HL-60/S4 (cell line): ENCODE data around the gene SMIM41.
"Not testable (repeated sequence)": the region's sequence is repeated elsewhere in the genome, so short reads cannot be mapped to it uniquely, and the experiment has no call there.

ENCODE experiments used
- in situ Hi-C: fragments of 300-500 bp; cut with MboI; formaldehyde crosslinking; loops from 2 replicates; pipeline ENCODE4 v1.14.3; 2022; ENCODE audit warnings: low sequenced_read_pairs

The SMIM41 gene

DNA sequence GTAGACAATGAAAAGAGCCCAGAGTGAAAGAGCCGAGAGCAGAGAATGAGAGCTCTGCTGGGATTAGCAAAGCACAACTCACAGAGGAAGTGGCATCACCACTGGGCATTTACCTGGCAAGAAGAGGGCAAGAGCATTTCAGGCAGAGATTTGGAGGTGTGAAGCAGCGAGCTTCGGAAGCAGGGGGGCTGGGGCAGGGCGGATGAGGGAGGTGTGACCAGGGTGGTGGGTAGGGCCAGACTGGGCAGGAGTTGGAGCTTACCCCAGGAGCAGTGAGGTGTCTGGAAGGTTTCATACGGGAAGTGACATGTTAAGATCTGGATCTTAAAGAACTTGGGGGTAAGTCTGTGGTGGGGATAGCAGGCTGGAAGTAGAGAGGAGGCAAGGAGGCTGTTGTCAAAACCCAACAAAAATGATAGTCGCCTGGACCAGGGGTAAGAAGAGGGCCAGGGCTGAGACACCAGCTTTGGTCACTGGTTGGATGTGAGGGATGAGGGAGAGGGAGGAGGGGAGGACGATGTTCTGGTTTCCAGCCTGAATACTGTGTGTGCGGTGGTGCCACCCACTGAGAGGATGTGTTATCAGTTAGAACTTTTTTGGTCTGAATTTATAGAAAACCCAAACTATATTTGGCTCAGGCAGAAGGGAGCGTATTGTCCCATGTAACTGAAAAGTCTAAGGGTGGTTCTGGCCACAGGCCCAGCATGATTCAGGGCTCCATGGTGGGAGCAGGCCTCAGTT lies 5.2 kb downstream of the SMIM41 start:
- in situ Hi-C loops, result loop anchor here (5.0 kb wide), 1 partner anchor 57 kb away; no protein-coding TSS in a partner anchor

DNA sequence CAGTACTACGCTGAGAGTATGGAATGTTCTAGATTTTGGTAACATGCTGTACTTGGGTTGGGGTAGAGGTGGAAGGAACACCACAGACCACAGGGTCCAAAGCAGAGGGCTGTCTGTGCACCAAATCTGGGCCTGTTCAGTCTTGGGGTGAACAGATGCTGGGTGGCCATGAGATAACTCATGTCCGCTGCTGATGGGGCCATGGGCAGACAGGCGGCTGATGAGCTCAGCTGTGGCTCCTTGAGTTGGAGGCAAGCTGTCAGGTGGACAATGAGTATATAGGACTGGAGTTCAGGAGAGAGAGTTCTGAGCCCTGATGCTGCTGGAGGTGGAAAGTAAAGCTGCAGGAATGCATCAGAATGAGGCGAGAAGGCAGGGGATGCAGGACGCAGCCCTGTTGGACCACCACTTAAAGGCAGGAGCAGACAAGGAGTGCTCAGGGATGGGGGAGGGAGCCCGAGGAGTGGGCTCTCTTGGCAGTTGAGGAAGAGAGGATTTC lies 6.2 kb downstream of the SMIM41 start:
- in situ Hi-C loops, result no loop called here

DNA sequence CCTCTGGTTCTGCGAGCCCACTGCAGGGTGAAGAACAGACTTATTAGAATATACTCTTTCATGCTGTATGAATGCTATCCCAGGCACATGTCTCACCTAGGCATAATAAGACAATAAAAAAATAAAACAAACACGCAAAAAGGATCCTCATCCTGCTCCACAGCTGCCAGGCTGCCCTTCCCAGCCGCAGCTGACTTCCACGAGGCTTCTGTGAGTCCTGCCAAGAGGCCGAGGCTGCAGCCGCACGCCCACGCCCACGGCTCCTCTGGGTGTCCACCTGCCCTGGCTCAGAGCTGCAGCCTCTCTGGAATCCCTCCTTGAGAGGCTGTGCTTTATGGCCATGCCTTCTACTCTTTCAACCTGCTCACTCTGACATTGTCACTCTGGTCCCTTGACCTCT lies 6.9 kb downstream of the SMIM41 start:
- in situ Hi-C loops, result no loop called here

DNA sequence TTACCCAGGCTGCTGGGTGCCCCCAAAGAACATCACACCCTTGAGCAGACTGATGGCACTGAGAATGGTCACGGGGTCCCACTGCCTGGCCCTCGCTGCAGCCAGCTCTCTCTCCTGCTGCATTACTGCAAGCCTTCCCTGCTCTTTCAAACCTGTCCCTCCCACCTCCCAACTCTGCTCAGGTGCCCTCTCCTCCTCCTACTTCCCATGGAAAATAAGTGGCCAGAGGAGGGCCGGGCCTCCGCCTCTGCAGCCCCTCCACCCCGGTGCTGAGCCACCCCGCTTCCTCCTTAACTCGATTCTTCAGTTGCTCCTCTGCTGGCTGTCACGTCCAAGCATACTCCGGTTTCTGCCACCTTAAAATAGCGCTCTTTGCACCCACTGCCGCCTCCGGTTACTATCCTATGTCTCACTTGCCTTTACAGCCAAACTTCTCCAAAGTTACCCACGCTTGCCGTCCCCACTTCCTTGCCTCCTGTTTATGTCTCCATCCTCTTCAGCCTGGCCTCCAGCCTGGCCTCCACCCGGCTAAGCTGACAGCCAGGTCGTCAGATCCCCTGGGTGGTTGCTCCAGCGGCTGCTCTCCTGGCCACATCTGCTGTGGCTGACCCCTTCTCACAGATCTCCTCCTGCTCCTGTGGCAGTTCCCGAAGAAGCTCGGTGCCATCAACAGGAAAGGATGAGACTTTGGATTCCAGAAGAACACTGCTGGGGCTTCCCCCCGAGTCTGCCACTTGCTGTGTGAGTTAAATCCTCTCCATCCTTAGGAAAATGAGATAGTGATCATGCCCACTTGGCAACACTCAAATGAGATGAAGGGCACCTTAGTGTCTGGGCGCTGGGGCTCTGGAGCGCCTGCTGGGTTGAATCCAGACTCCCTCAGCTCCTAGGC lies 7.7 kb downstream of the SMIM41 start:
- in situ Hi-C loops, result no loop called here

DNA sequence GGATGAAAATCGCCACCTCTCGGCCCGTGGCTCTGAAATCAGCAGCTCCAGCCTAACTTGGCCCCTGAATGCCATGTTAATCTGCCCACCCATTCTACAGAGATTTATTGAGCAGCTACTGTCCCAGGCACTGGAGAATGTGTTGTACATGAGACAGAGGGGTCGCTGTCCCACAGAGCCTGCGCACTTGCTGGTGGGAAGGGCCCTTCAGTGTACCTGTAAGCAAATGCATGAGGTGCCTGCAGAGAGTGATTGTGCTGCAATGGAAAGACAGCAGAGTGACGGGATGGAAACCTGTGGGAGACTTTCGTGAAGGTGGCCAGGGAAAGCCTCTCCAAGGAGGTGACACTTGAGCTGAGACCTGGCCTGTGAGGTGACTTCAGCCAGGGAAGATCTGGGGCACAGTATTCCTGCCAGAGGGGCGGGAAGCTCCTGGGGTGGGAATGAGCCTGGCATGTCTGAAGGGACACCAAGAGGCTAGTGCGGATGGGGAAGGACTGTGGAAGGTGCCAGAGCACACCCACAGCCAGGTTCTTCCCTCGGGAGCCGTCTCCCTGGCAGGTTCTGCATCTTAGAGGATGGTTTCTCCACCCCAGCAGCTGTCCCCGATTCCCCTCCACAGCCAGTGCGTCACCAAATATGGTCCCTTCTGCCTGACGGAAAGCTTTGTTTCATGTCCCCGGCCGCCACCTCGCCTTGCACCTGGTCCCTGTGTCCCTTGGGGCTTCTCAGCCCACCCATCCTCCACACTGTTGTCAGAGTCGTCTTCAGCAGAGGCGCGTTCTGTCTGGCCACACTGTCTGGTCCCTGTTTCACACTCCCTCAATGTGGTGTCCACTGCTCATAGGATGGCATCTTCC lies 8.7 kb downstream of the SMIM41 start:
- in situ Hi-C loops, result no loop called here

DNA sequence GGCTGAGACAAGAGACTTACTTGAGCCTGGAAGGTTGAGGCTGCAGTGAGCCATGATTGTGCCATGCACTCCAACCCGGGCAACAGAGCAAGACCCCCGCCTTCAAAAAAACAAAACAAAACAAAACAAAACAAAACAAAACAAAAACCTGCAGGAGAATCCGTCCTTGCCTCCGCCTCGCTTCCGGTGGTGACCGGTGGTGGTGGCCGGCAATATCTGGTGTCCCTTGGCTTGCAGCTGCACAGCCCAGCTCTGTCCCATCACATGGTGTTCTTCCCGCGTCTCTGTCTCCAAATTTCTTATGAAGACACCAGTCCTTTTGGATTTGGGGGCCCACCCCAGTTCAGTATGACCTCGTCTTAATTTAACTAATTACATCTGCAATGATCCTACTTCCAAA lies 10.0 kb downstream of the SMIM41 start:
- in situ Hi-C loops, result no loop called here

DNA sequence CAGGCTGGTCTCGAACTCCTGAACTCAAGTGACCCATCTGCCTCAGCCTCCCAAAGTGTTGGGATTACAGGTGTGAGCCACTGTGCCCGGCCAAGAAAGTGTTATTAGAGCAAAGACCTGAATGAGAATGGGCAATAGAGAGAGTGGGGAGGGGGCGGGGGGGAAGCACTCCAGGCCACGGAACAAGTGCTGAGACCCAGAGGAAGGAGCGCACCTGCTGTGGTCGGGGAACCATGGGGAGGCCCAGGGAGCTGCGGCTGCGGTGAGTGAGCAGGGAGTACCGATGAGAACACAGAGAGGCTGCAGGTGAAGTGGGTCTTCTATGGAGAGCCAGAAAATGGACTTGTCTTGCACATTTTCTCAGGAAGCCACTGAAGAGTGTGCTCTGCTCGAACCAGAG lies 10.8 kb downstream of the SMIM41 start:
- in situ Hi-C loops, result no loop called here

DNA sequence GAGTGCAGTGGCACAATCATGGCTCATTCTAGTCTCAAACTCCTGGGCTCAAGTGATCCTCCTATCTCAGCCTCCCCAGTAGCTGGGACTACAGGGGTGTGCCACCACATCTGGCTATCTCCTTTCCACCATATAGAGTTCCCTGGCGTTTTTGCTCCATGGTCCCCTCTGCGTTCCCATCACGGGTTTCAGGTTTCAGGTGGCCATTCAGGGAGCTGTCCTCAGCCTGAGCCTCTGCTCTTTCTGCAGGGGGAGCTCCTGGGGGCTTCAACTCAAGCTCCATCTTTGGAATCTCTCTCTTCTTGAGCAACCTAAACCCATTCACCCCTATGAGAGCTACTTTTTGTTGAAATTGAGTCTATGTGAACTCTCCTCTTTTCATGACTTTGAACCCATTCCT lies 11.6 kb downstream of the SMIM41 start:
- in situ Hi-C loops, result no loop called here

DNA sequence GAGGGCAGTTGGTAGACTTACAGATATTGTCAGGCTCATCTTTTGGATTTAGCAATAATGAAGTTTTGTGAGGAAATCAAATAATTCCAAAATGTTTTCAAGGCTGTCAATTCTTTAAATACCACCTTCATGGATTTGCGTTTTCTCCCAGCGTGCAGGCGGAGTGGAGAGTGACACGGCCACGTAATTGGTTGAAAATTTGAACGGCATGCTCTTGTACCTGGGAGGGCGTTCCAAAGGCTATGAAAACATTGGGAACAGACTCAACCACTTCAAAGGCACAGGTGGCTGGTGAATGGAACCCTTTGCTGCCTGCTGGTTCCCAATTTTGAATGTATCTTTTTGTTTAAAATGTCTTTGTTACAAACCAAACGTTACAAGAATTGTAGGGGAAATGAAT lies 12.4 kb downstream of the SMIM41 start:
- in situ Hi-C loops, result no loop called here

DNA sequence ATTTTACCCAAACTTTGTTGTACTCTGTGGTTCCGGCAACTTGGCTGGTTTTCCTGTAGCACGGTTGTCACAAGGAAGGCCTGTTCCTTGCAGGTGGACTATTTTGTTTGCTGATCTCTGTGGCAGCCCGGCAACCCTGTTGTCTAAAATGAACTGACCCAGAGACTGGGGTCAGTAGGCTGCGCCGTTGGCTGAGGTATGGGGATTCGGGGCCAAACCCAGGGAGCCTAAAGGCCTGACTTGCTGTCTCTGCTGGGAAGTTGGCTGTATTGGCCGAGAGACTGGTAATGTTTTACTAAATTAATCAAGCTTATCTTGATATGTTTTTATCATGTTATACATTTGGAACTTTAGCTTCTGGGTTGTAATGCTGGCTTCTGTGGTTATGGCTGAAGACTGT lies 13.8 kb downstream of the SMIM41 start:
- in situ Hi-C loops, result no loop called here

DNA sequence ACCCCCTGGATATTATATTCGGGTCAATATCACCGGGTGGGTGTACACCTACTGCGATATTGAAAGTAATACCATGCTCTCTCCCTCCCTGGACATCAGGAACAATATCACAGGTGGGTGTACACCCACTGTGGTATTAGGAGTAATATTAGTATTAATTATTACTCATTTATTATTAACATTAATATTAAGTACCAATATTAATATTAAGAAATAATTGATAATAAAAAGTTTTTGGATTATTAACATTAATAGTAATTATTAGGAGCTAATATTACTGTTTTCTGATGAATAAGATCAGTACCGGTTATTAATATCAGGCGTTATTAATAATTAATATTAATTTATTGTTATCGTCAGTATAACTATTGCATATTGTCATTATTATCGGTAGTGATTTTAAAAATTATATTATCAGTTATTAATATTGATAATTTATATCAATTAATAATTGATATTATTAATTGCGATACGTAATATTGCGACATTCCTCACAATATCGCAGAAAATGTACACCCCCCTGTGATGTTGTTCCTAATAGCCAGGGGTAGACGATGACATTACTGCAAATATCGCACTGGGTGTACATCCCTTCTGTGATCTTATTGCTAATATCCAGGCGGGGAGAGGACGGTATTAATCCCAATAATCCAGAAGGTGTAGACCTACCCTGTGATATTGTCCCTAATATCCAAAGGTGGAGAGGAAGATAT lies 17.0 kb downstream of the SMIM41 start:
- in situ Hi-C loops, result no loop called here

DNA sequence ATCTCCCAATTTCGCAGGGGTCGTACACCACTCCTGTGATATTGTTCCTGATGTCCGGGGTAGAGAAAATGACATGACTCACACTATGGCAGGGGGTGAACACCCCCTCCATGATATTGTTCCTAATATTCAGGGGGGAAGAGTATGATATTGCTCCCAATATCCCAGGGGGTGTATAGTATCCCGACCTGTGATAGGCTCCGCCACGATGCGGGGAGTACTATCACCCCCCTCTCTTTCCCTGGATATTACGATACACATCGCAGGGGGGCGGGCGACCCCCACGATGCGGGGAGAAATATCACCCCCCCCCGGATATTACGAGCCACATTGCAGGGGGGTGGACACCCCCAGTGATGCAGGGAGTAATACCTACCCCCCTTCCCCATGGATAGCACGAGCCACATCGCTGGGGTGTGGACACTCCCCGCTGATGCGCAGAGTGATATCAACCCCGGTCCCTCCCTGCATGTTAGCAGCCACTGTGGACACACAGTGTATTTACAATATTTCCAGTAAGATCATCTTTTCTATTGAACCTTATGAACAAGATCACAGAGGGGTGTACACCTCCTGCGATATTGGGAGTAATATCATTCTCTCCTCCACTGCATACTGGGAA lies 17.7 kb downstream of the SMIM41 start:
- in situ Hi-C loops, result no loop called here

DNA sequence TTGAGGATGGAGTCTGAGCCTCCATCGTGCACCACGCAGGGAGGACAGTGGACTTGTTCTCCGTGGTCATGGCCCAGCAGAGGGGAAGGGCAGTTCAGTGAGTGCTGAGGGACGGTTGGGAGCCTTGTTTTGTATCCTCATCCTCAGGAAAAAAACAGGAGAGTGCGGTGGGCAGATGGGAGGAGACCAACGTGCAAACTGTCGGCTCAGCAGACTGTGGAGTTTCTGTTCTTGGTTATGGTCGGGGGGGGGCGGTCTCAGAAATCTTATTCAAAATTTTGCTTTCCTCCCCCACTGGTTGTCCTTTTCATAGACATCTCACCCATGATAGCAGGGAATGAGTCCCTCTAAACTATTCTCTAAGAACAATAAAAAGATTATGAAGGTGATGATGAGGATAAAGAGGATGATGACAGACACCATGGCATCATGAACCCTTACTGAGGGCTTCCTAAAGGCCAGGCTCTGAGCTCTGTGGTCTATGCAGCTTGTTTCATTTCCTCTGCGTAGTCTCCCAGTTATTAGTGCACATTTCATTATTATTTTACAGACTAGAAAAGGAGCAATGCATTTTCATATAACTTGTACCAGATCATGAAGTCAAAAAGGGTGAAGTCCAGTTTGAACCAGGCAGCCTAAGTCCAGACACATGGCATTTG lies 25.1 kb downstream of the SMIM41 start:
- in situ Hi-C loops, result not testable (repeated sequence)

DNA sequence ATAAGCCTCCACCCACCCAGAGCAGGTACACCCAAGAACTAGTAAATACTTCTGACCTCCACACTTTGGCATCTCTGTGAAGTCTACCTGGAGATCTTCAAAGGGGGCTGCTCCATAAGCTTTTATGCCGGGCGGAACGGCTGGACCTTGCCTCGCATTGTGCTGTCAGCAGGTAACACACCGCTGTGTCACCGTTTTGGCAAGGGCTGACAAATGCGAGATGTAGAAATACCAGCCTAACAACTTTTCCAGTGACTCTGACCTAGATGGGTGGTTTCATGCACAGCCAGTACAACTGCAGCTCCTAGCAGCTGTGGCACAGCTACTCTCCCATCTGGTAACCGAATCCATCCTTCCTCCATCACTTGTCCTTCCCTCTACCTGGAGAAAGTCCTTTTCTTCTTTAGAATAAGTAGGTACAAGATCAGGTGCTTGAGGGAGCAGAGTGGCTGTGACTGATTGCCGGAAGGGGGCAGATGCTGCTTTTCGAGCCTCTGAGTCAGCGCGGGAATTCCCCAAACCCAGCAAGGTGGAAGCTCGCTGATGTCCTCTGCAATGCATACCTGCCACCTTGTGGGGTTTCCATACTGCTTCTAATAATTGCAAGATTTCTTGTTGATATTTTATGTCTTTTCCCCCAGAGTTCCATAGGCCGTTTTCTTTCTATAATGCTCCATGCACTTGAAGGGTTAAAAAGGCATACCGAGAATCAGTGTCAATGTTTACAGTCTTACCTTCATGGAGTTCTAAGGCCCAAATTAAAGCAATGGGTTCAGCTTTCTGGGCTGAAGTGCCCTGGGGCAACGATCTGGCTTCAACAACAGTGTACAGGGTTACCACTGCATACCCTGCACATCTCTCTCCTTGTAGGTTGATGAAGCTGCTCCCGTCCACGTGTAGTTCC lies 37.0 kb downstream of the SMIM41 start:
- in situ Hi-C loops, result not testable (repeated sequence)

DNA sequence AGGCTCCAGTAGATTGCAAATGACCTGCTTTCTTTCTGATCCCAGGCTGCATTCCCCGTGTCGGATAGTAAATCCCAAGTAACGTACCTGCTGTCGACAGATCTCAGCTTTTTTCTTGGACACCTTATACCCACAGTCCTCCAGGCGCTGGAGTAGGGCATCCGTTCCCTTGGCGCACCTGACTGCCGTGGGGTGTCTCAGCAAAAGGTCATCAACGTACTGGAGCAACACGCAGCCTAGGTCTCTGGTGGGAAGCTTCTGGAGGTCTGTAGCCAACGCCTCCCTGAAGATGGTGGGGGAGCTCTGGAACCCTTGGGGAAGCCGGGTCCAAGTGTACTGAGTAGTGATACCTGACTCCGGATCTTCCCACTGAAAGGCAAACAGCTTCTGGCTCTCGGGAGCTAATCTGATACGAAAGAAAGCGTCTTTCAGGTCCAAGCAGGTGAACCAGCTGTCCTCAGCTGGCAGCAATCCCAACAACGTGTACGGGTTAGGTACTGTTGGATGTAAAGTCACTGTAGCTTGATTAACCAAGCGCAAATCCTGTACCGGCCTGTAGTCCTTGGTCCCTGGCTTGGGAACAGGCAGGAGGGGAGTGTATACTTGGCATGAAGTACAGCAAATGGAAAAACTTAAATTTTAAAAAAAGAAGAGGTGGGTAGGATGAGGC lies 38.4 kb downstream of the SMIM41 start:
- in situ Hi-C loops, result not testable (repeated sequence)

DNA sequence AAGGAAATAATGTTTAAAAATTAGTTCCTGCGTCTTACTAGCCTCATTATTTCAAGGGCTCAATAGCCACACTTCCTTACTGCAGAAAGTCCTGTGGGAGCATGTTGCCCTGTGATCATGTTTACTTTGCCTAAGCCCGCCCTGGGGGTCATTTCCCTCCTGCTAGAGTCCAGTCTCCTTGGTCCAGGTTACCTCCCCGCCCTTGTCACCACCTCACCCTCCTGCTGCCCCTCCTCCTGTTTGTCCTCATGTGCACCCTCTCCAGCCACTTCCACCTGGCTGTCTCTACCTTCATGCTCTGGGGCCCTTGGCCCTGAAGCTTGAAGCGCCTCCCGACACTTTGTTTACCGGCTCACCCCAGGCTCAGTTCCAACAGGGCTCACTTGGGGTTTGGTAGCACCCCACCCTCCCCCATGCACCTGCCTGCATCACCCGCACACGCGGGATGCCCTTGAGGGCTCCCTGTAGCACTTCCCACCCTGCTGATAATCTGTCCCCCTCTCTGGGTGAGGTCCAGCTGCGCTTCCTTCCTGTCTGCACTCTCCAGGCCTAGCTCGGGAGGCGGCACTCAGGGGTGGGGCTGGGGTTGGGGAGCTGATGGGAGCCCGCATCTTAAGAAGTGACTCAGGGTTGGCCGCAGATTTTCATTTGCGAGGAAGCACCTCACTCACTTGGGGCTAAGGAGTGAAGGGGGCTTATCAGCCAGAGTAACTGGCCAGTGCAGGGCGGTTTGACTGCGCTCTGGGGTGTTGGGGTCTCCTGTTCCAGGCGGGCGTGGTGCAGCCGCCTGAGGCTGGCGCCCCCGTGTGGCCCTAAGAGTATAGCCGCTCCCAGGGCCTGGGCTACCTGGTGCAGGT lies 40.1 kb downstream of the SMIM41 start:
- in situ Hi-C loops, result no loop called here
